ENCODE results near the gene PUM1. TPM values are rescaled to one million over a fixed set of nuclear protein-coding genes. Genes with fewer than 3 reads are reported as not detected.
"Not testable (repeated sequence)": the region's sequence is repeated elsewhere in the genome, so short reads cannot be mapped to it uniquely, and the experiment has no call there.

Gene PUM1
- total RNA-seq, 1 donor: 61.1 TPM

- H3K4me3 ChIP-seq (ENCODE audit: low read depth, low read length): no peak overlapping the region
- no peak for TF ChIP-seq CTCF (IDR thresholded peaks at IDR 0.05; ENCODE audit: insufficient read depth, low read length)
Measured at GRCh38 chr1:30975217-30975616, 90.3 kb downstream of the PUM1 start.

GRCh38 chr1:30974536-30974935 is 91.0 kb downstream of the PUM1 start:
- no peak for DNase-seq (ENCODE audit: low read depth)
- no peak overlapping the region for H3K4me3 ChIP-seq (ENCODE audit: low read depth, low read length)
- TF ChIP-seq CTCF (IDR thresholded peaks at IDR 0.05; ENCODE audit: insufficient read depth, low read length): no peak

More at GRCh38 chr1:30975217-30975616, 90.3 kb downstream of the PUM1 start:
- no peak for DNase-seq (ENCODE audit: low read depth)

- DNase-seq (ENCODE audit: low read depth); H3K4me3 ChIP-seq (ENCODE audit: low read depth, low read length): not testable (repeated sequence)
Measured at GRCh38 chr1:30972349-30972748, 93.2 kb downstream of the PUM1 start.

- no peak overlapping the region for H3K4me3 ChIP-seq (ENCODE audit: low read depth, low read length)
- no peak for TF ChIP-seq CTCF (IDR thresholded peaks at IDR 0.05; ENCODE audit: insufficient read depth, low read length)
- DNase-seq (ENCODE audit: low read depth): no peak
Measured at GRCh38 chr1:30971496-30971895, 94.0 kb downstream of the PUM1 start.

- no peak overlapping the region for H3K4me3 ChIP-seq (ENCODE audit: low read depth, low read length)
- no peak for TF ChIP-seq CTCF (IDR thresholded peaks at IDR 0.05; ENCODE audit: insufficient read depth, low read length)
- DNase-seq (ENCODE audit: low read depth): no peak
Measured at GRCh38 chr1:30969903-30970302, 95.6 kb downstream of the PUM1 start.

GRCh38 chr1:30968220-30968971 is 97.1 kb downstream of the PUM1 start:
- H3K4me3 ChIP-seq (ENCODE audit: low read depth, low read length): no peak overlapping the region
- no peak for TF ChIP-seq CTCF (IDR thresholded peaks at IDR 0.05; ENCODE audit: insufficient read depth, low read length)
- DNase-seq (ENCODE audit: low read depth): no peak

GRCh38 chr1:30966690-30967369 is 98.7 kb downstream of the PUM1 start:
- DNase-seq (ENCODE audit: low read depth): peak; percentile 82
- H3K4me3 ChIP-seq (ENCODE audit: low read depth, low read length): no peak overlapping the region
- no peak for TF ChIP-seq CTCF (IDR thresholded peaks at IDR 0.05; ENCODE audit: insufficient read depth, low read length)
